ENCODE results near the gene THY1. TPM values are rescaled to one million over a fixed set of nuclear protein-coding genes. Genes with fewer than 3 reads are reported as not detected.

THY1 gene
- total RNA-seq, 2 experiments from 2014 or later, result not detected

- Histone ChIP-seq H3K9me3 (ENCODE audit: control insufficient read depth in 1 of 2, insufficient read depth in 1 of 2, low read length in 2 of 2) (peaks cover 0 to 4% of the 10 kb centered on the region in 2 experiments), H3K4me1 (ENCODE audit: insufficient read depth, low read length) (peaks cover 19% of the 10 kb centered on the region), H3K27me3 (ENCODE audit: control insufficient read depth in 1 of 2, insufficient read depth in 2 of 2, low read length in 2 of 2) (peaks cover 35 to 48% of the 10 kb centered on the region in 2 experiments), H3K27ac (ENCODE audit: low read depth in 1 of 2, low read length in 2 of 2) (no peak overlapping the region), H3K4me3 (ENCODE audit: low read length) (peak overlapping the region; percentile 31), H3K36me3 (ENCODE audit: insufficient read depth, low read length) (no peaks in the 10 kb centered on the region)
- ChIA-PET POLR2A (no interaction called here), CTCF (no interaction called here)
- no peaks in the 10 kb centered on the region for H3K36me3 Mint-ChIP-seq (ENCODE audit: low read depth)
- DNase-seq, result no peak
- ATAC-seq (ENCODE audit: poor library complexity), result no peak
- TF ChIP-seq CTCF (IDR thresholded peaks at IDR 0.05), result no peak
- no peaks in the 10 kb centered on the region for H3K9me3 Mint-ChIP-seq
- intact Hi-C loops (cut with DNase I, micrococcal nuclease), result no loop called here
- H3K4me1 Mint-ChIP-seq (ENCODE audit: low read depth), result peaks cover 20% of the 10 kb centered on the region
- peak overlapping the region; percentile 76 for H3K4me3 Mint-ChIP-seq
- no peak overlapping the region for H3K27ac Mint-ChIP-seq
- peaks cover 71% of the 10 kb centered on the region for H3K27me3 Mint-ChIP-seq
Measured at GRCh38 chr11:119421941-119422808, 797 bp downstream of the THY1 start.

GRCh38 chr11:119421351-119421750, 1.6 kb downstream of the THY1 start:
- Histone ChIP-seq H3K9me3 (ENCODE audit: control insufficient read depth in 1 of 2, insufficient read depth in 1 of 2, low read length in 2 of 2) (peaks cover 0 to 4% of the 10 kb centered on the region in 2 experiments), H3K4me1 (ENCODE audit: insufficient read depth, low read length) (peaks cover 19% of the 10 kb centered on the region), H3K27ac (ENCODE audit: low read depth in 1 of 2, low read length in 2 of 2) (no peak overlapping the region), H3K4me3 (ENCODE audit: low read length) (no peak overlapping the region), H3K27me3 (ENCODE audit: control insufficient read depth in 1 of 2, insufficient read depth in 2 of 2, low read length in 2 of 2) (peaks cover 35 to 48% of the 10 kb centered on the region in 2 experiments), H3K36me3 (ENCODE audit: insufficient read depth, low read length) (no peaks in the 10 kb centered on the region)
- DNase-seq (no peak), ATAC-seq (ENCODE audit: poor library complexity) (no peak)
- H3K27me3 Mint-ChIP-seq, result peaks cover 72% of the 10 kb centered on the region
- peaks cover 18% of the 10 kb centered on the region for H3K4me1 Mint-ChIP-seq (ENCODE audit: low read depth)
- no peaks in the 10 kb centered on the region for H3K36me3 Mint-ChIP-seq (ENCODE audit: low read depth)
- TF ChIP-seq CTCF (IDR thresholded peaks at IDR 0.05), result no peak
- CTCF ChIA-PET, result no interaction called here
- H3K9me3 Mint-ChIP-seq, result no peaks in the 10 kb centered on the region
- POLR2A ChIA-PET, result no interaction called here
- intact Hi-C loops (cut with DNase I, micrococcal nuclease), result no loop called here
- no peak overlapping the region for H3K4me3 Mint-ChIP-seq
- no peak overlapping the region for H3K27ac Mint-ChIP-seq

GRCh38 chr11:119420631-119421030, 2.3 kb downstream of the THY1 start:
- TF ChIP-seq CTCF (IDR thresholded peaks at IDR 0.05), result no peak
- Histone ChIP-seq H3K4me1 (ENCODE audit: insufficient read depth, low read length) (peaks cover 19% of the 10 kb centered on the region), H3K36me3 (ENCODE audit: insufficient read depth, low read length) (no peaks in the 10 kb centered on the region), H3K4me3 (ENCODE audit: low read length) (no peak overlapping the region), H3K27me3 (ENCODE audit: control insufficient read depth in 1 of 2, insufficient read depth in 2 of 2, low read length in 2 of 2) (peaks cover 35 to 48% of the 10 kb centered on the region in 2 experiments), H3K9me3 (ENCODE audit: control insufficient read depth in 1 of 2, insufficient read depth in 1 of 2, low read length in 2 of 2) (peaks cover 0 to 4% of the 10 kb centered on the region in 2 experiments), H3K27ac (ENCODE audit: low read depth in 1 of 2, low read length in 2 of 2) (no peak overlapping the region)
- H3K4me3 Mint-ChIP-seq, result no peak overlapping the region
- peaks cover 67% of the 10 kb centered on the region for H3K27me3 Mint-ChIP-seq
- POLR2A ChIA-PET, result no interaction called here
- H3K27ac Mint-ChIP-seq, result no peak overlapping the region
- CTCF ChIA-PET, result no interaction called here
- ATAC-seq (ENCODE audit: poor library complexity), result no peak
- H3K4me1 Mint-ChIP-seq (ENCODE audit: low read depth), result peaks cover 14% of the 10 kb centered on the region
- no peaks in the 10 kb centered on the region for H3K36me3 Mint-ChIP-seq (ENCODE audit: low read depth)
- intact Hi-C loops (cut with DNase I, micrococcal nuclease), result no loop called here
- no peak for DNase-seq
- H3K9me3 Mint-ChIP-seq, result no peaks in the 10 kb centered on the region

All from CD4-positive, alpha-beta T cell (primary cell).